ENCODE measurements around the gene CUL5. TPM values are rescaled to one million over a fixed set of nuclear protein-coding genes. Genes with fewer than 3 reads are reported as not detected.

CUL5 gene
- polyA plus RNA-seq, 1 donor (not counting 4 experiments of a cell fraction or from before 2014, with no cell fraction given) = 15.1 TPM

- no peaks in the 10 kb centered on the region for H3K9me3 ChIP-seq (ENCODE audit: control insufficient read depth, low read depth, low read length)
- H2AFZ ChIP-seq (ENCODE audit: control insufficient read depth, low read length) = no peak overlapping the region
- DNase-seq (ENCODE audit: low read depth, low spot score) (no peak), FAIRE-seq (no peak)
- H3K4me2 ChIP-seq (ENCODE audit: control insufficient read depth, extremely low read depth, insufficient read depth, low read depth, low read length) = no peak overlapping the region
- no peaks in the 10 kb centered on the region for H3K4me1 ChIP-seq (ENCODE audit: control insufficient read depth, extremely low read depth, insufficient read depth, low read length)
- TF ChIP-seq CTCF (optimal IDR thresholded peaks at IDR 0.05 in 1 of 3, IDR thresholded peaks at IDR 0.05 in 1 of 3, conservative IDR thresholded peaks at IDR 0.05 in 1 of 3; ENCODE audit: extremely low read depth in 1 of 3, insufficient read depth in 2 of 3, low read length in 3 of 3) (no peak), EZH2 (IDR thresholded peaks at IDR 0.05; ENCODE audit: low read length) (no peak)
- H3K4me3 ChIP-seq (ENCODE audit: control insufficient read depth in 2 of 3, extremely low read depth in 1 of 3, insufficient read depth in 2 of 3, low read depth in 1 of 3, low read length in 3 of 3) = no peak overlapping the region
- no peak overlapping the region for H3K27ac ChIP-seq (ENCODE audit: control insufficient read depth, insufficient read depth, low read length)
- no peaks in the 10 kb centered on the region for H3K9me1 ChIP-seq (ENCODE audit: control insufficient read depth, extremely low read depth, insufficient read depth, low read length)
- H3K36me3 ChIP-seq (ENCODE audit: control insufficient read depth in 2 of 2, extremely low read depth in 1 of 2, insufficient read depth in 2 of 2, low read length in 2 of 2) = peaks cover 1 to 4% of the 10 kb centered on the region in 2 experiments
- dilution Hi-C loops (cut with MboI; ENCODE audit: extremely low pct_ligation_motif_present, low sequenced_read_pairs) = no loop called here
- H3K27me3 ChIP-seq (ENCODE audit: control insufficient read depth, extremely low read depth, insufficient read depth, low read length) = no peaks in the 10 kb centered on the region
- no peaks in the 10 kb centered on the region for H3K79me2 ChIP-seq (ENCODE audit: control insufficient read depth, insufficient read depth, low read length)
- no peak overlapping the region for H3K9ac ChIP-seq (ENCODE audit: control insufficient read depth, extremely low read depth, insufficient read depth, low read length)
- H4K20me1 ChIP-seq (ENCODE audit: control insufficient read depth, extremely low read depth, insufficient read depth, low read length) = no peaks in the 10 kb centered on the region
These were observed 77.0 kb downstream of the CUL5 start for GRCh38 chr11:108085672-108086071.

DNA sequence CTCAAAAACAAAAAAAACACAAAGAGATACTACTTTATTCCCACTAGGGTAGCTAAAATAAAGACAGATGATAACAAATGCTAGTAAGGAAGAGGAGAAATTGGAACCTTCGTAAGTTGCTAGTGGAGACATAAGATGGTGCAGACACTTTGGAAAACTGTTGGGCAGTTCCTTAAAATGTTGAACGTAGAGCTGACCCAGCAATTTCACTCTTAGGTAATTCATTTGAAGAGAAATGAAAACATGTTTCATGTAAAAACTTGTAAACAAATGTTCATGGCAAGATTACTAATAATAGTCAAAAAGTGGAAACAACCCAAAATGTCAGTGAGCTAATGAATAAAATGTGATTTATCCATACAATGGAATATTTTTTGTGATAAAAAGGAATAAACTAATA, 83.4 kb downstream of the CUL5 start:
- no peak overlapping the region for H3K4me3 ChIP-seq (ENCODE audit: control insufficient read depth in 2 of 3, extremely low read depth in 1 of 3, insufficient read depth in 2 of 3, low read depth in 1 of 3, low read length in 3 of 3)
- peaks cover 5 to 9% of the 10 kb centered on the region in 2 experiments for H3K36me3 ChIP-seq (ENCODE audit: control insufficient read depth in 2 of 2, extremely low read depth in 1 of 2, insufficient read depth in 2 of 2, low read length in 2 of 2)
- no peaks in the 10 kb centered on the region for H3K27me3 ChIP-seq (ENCODE audit: control insufficient read depth, extremely low read depth, insufficient read depth, low read length)
- no peak overlapping the region for H3K4me2 ChIP-seq (ENCODE audit: control insufficient read depth, extremely low read depth, insufficient read depth, low read depth, low read length)
- no peak overlapping the region for H3K27ac ChIP-seq (ENCODE audit: control insufficient read depth, insufficient read depth, low read length)
- FAIRE-seq (no peak), DNase-seq (ENCODE audit: low read depth, low spot score) (no peak)
- no peaks in the 10 kb centered on the region for H3K9me3 ChIP-seq (ENCODE audit: control insufficient read depth, low read depth, low read length)
- no peak overlapping the region for H3K9ac ChIP-seq (ENCODE audit: control insufficient read depth, extremely low read depth, insufficient read depth, low read length)
- TF ChIP-seq CTCF (optimal IDR thresholded peaks at IDR 0.05 in 1 of 3, IDR thresholded peaks at IDR 0.05 in 1 of 3, conservative IDR thresholded peaks at IDR 0.05 in 1 of 3; ENCODE audit: extremely low read depth in 1 of 3, insufficient read depth in 2 of 3, low read length in 3 of 3) (no peak), EZH2 (IDR thresholded peaks at IDR 0.05; ENCODE audit: low read length) (no peak)
- no peaks in the 10 kb centered on the region for H3K79me2 ChIP-seq (ENCODE audit: control insufficient read depth, insufficient read depth, low read length)
- H3K4me1 ChIP-seq (ENCODE audit: control insufficient read depth, extremely low read depth, insufficient read depth, low read length) = no peaks in the 10 kb centered on the region
- no peaks in the 10 kb centered on the region for H4K20me1 ChIP-seq (ENCODE audit: control insufficient read depth, extremely low read depth, insufficient read depth, low read length)
- H3K9me1 ChIP-seq (ENCODE audit: control insufficient read depth, extremely low read depth, insufficient read depth, low read length) = no peaks in the 10 kb centered on the region
- no peak overlapping the region for H2AFZ ChIP-seq (ENCODE audit: control insufficient read depth, low read length)
- dilution Hi-C loops (cut with MboI; ENCODE audit: extremely low pct_ligation_motif_present, low sequenced_read_pairs) = no loop called here
